HEK293 (cell line): Measurements from ENCODE around the gene CHGA.

Source experiments
- AEBP2 ChIP-seq: fragments of 450-650 bp; formaldehyde crosslinking; IDR thresholded peaks from 2 replicates; pipeline ENCODE4 v1.5.1; 2016; ENCODE audit warnings: missing biosample characterization, missing genetic modification characterization, borderline replicate concordance
- CTCF ChIP-seq: fragments of 450-650 bp; formaldehyde crosslinking; IDR thresholded peaks from 2 replicates; pipeline ENCODE4 v1.5.1; 2016; ENCODE audit warnings: missing biosample characterization, missing genetic modification characterization
- PBX3 ChIP-seq: sonication (generic); formaldehyde crosslinking; IDR thresholded peaks from 2 replicates; pipeline ENCODE4 v1.8.1; 2022; ENCODE audit warnings: mild to moderate bottlenecking, moderate library complexity, missing genetic modification reagents
- RBAK ChIP-seq: fragments of 450-650 bp; formaldehyde crosslinking; IDR thresholded peaks from 2 replicates; pipeline ENCODE4 v1.5.1; 2016; ENCODE audit warnings: missing biosample characterization, missing genetic modification characterization
- SETDB1 ChIP-seq: IDR thresholded peaks from one replicate; pipeline ENCODE4 v1.6.1; 2017; ENCODE audit warnings: mild to moderate bottlenecking, low read length, moderate library complexity, mixed read lengths; ENCODE audit not compliant: insufficient read length
- YY1 ChIP-seq: fragments of 450-650 bp; formaldehyde crosslinking; IDR thresholded peaks from 2 replicates; pipeline ENCODE4 v1.5.1; 2018; ENCODE audit warnings: missing biosample characterization, missing genetic modification characterization
- ZNF146 ChIP-seq: fragments of 450-650 bp; formaldehyde crosslinking; IDR thresholded peaks from 2 replicates; pipeline ENCODE4 v1.5.1; 2016; ENCODE audit warnings: missing biosample characterization, missing genetic modification characterization
- ZNF19 ChIP-seq: fragments of 450-650 bp; formaldehyde crosslinking; IDR thresholded peaks from 2 replicates; pipeline ENCODE4; 2016; ENCODE audit warnings: missing biosample characterization, missing genetic modification characterization, low read depth
- ZNF248 ChIP-seq: fragments of 450-650 bp; formaldehyde crosslinking; IDR thresholded peaks from 2 replicates; pipeline ENCODE4 v1.5.1; 2017; ENCODE audit warnings: missing biosample characterization, missing genetic modification characterization
- ZNF510 ChIP-seq: fragments of 450-650 bp; formaldehyde crosslinking; IDR thresholded peaks from 2 replicates; pipeline ENCODE4 v1.5.1; 2018; ENCODE audit warnings: mild to moderate bottlenecking, missing genetic modification characterization, missing biosample characterization; ENCODE audit not compliant: insufficient replicate concordance
- ZXDB ChIP-seq: fragments of 450-650 bp; formaldehyde crosslinking; IDR thresholded peaks from 2 replicates; pipeline ENCODE4 v1.5.1; 2016; ENCODE audit warnings: missing biosample characterization, missing genetic modification characterization

- no peak for TF ChIP-seq ZNF510 (tag by site-specific recombination)
- no peak for TF ChIP-seq YY1
- TF ChIP-seq ZNF248 = no peak
- TF ChIP-seq PBX3 (CRISPR knock-in tag) = no peak
- no peak for TF ChIP-seq RBAK (tag by site-specific recombination)
- no peak for TF ChIP-seq AEBP2
- TF ChIP-seq CTCF = no peak
- no peak for TF ChIP-seq ZXDB (tag by site-specific recombination)
- TF ChIP-seq ZNF19 (tag by site-specific recombination) = no peak
- TF ChIP-seq SETDB1 = no peak
- no peak for TF ChIP-seq ZNF146 (tag by site-specific recombination)
These were observed 9.8 kb downstream of the CHGA start for GRCh38 chr14:92932448-92933395.
